GM12873 (cell line): Measurements from ENCODE around the gene POLR1F.

ENCODE experiments used
- TF ChIP-seq, protein P1 (sequence below): IDR thresholded peaks from 2 replicates; pipeline ENCODE4 v1.5.1; 2012; ENCODE audit warnings: low read depth, mild to moderate bottlenecking, moderate library complexity, low read length, control low read depth; ENCODE audit not compliant: insufficient read depth; ENCODE audit errors: missing control alignments

The POLR1F gene

GRCh38 chr7:19728716-19729115 lies 19.9 kb upstream of the POLR1F start:
- TF ChIP-seq, protein P1, sequence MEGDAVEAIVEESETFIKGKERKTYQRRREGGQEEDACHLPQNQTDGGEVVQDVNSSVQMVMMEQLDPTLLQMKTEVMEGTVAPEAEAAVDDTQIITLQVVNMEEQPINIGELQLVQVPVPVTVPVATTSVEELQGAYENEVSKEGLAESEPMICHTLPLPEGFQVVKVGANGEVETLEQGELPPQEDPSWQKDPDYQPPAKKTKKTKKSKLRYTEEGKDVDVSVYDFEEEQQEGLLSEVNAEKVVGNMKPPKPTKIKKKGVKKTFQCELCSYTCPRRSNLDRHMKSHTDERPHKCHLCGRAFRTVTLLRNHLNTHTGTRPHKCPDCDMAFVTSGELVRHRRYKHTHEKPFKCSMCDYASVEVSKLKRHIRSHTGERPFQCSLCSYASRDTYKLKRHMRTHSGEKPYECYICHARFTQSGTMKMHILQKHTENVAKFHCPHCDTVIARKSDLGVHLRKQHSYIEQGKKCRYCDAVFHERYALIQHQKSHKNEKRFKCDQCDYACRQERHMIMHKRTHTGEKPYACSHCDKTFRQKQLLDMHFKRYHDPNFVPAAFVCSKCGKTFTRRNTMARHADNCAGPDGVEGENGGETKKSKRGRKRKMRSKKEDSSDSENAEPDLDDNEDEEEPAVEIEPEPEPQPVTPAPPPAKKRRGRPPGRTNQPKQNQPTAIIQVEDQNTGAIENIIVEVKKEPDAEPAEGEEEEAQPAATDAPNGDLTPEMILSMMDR = no peak

- TF ChIP-seq, protein P1 = no peak
Measured at GRCh38 chr7:19725770-19726169, 16.9 kb upstream of the POLR1F start.

DNA sequence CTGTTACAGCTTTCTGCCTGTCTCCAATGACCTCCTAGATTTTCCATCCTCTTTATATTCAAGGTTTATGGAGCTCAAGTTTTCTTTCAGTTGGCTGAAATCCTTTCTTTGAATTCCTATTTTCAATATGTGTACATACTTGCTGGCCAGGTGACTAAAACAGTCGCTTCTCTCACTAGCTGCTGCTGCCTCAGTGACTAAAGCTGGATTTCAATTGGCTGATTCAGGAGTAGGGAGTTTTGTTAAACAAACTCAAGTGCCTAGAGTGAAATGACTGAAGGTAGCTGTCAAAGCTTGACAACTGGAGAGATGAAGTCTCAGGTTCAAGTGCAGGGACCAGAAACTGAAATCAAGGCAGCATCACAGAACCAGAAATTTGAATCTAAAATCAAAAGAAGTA lies 6.7 kb upstream of the POLR1F start:
- TF ChIP-seq, protein P1 = no peak

DNA sequence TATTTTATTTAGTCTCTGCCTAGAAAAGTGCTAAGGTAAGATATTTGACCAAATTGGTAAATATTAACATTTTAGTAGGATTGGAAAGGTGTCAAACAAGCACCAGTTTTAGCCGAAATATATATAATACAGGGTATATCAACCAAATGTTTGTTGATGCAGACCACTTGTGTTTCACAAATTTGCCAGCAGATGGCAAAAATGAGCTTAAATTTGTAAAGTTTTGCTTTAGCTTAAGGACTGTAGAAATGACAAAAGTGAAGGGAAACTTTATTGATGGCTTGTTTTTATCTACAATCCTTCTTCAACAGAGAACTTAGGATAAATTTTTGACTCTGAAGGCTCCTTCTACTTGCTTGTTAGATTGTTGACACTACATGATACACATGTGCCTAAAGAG lies 4.8 kb upstream of the POLR1F start:
- TF ChIP-seq, protein P1 = peak; percentile 51

GRCh38 chr7:19709249-19709578 lies 377 bp upstream of the POLR1F start:
- TF ChIP-seq, protein P1 = no peak

DNA sequence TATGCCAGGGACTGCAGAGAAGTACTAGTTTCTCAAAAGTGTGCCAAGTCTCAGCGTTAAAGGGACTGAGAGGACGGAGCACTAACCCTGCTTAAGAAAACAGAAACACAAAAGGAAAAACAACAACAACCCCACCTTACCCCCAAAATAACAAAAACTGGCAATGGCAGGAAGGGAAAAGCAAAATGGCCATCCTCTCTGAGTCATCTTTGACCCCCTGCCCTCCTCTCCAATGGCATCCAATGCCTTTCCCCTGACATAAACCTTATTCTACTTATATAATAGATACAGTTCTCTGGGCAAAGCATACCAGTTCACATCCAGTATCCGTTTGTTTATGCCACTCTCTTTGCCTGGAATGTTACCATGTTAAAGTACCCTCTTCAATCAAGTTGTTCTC lies 1.6 kb downstream of the POLR1F start:
- TF ChIP-seq, protein P1 = no peak

DNA sequence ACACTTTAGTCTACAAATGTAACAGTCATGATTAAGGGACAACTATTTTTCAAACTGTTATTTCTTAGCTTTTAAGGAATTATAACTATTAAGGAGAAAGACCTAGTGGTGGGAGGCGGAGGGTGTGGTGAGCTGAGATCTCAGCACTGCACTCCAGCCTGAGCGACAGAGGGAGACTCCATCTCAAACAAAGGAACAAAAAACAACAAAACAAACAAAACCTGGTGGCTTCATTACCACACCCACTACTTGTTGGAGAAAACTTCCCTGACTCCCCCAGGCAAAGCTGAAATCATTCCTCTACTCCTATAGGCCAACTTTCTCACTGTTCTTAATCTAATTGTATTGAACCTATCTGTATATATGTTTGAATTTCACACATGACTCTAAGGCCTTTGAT lies 3.2 kb downstream of the POLR1F start:
- TF ChIP-seq, protein P1 = no peak

GRCh38 chr7:19701471-19701870 lies 7.4 kb downstream of the POLR1F start:
- TF ChIP-seq, protein P1 = no peak
